ENCODE data around the gene ZNF319.

Gene ZNF319

DNA sequence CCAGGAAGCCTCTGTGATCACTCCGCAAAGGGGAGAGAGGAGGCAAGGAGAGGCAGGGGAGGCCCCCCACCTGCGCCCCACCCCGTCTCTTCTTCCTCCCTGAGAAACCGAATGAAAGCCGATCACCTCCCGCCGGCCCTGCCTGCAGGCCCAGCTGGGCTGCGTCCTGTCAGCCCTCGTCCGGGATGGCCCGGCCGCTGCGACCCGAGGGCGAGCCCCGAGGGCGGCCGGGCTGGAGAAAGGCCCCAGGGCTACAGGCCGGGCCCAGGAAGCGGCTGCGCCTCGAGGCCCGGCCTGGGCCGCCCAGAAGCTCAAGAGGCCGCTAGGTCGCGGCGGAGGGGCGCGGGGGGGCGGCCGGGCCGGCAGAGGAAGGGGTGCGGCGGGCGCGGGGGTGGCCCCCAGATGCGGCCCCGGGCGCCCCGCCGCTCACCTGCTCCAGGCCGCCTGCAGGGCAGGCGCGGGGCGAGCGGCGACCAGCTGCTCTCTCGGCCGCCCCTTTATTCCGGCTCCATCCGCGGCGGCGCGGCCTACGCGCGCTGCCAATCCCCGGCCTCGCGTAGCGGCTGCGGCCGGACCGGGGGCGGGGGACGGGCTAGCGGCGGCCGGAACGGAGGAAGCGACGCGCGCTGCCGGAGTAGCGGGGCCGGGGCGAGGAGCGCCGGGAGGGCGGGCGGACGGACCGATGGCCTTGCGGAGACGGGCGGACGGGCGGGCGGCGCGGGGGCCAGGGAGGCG, at the start of gene ZNF319:
Gene ZNF319, minus strand, starts transcription at position 702 of the 735 bp plus-strand sequence. CDS start 2,407 bp downstream, outside the sequence.
- Histone ChIP-seq H3K27ac (peak within 1 kb of the TSS; percentile 44), H3K27me3 (replicated peaks) (no peaks in the 10 kb centered on the region), H3K36me3 (replicated peaks) (peaks cover 19% of the 10 kb centered on the region), H3K4me3 (ENCODE audit: low read depth, low read length) (peak within 1 kb of the TSS; percentile 89)
- TF ChIP-seq, protein P1, sequence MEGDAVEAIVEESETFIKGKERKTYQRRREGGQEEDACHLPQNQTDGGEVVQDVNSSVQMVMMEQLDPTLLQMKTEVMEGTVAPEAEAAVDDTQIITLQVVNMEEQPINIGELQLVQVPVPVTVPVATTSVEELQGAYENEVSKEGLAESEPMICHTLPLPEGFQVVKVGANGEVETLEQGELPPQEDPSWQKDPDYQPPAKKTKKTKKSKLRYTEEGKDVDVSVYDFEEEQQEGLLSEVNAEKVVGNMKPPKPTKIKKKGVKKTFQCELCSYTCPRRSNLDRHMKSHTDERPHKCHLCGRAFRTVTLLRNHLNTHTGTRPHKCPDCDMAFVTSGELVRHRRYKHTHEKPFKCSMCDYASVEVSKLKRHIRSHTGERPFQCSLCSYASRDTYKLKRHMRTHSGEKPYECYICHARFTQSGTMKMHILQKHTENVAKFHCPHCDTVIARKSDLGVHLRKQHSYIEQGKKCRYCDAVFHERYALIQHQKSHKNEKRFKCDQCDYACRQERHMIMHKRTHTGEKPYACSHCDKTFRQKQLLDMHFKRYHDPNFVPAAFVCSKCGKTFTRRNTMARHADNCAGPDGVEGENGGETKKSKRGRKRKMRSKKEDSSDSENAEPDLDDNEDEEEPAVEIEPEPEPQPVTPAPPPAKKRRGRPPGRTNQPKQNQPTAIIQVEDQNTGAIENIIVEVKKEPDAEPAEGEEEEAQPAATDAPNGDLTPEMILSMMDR (IDR thresholded peaks at IDR 0.05; ENCODE audit: low read depth, low read length, missing control alignments), result no peak
- in situ Hi-C loops (cut with HindIII; ENCODE audit: low pct_ligation_motif_present, low sequenced_read_pairs), result no loop called here
- no peak for DNase-seq

DNA sequence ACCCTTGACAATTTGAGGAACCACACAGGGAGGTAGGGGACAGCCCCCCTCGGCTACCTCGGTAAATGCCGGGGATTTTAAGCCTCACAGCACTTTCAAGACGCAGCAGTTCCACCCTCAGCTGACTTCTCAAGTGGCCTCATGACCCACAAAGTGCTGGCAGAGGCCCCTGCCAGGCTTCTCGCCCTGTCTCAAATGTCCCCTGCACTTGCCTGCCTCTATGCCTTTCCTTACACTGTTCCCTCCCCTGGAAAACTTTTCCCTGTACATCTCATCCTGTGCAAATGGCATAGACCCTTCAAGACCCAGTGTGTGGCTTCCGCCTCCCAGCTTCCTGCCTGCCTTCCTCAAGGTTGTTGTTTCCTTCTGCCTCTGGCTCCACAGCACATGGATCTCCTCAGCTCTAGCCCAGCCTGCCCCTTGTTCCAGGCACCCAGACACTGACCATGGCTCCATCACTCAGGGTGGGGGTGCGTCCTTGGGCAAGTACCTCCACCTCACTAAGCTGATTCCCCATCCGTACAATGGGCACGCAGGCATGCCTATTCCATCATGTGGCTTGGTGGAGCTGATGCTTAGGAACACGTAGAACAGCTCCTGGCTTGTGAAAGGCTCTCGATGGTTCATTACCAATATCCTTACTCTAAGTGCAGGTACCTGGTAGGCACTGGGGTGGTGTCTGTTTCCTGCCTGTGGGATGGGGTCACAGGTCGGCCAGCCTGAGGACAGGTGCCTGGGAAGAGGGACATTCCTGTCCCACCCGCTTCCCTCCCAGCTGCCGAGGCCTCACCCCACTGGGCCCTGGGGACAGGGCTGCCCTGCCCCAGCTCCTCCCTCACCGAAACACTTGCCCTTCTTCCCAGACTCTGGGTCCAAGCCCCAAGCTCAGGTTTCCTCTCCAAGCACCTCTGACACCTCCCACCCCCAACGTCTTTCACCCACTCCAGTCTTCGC, 49.0 kb upstream of the ZNF319 start:
- TF ChIP-seq, protein P1 (IDR thresholded peaks at IDR 0.05; ENCODE audit: low read depth, low read length, missing control alignments), result no peak
- Histone ChIP-seq H3K36me3 (replicated peaks) (no peaks in the 10 kb centered on the region), H3K27me3 (replicated peaks) (no peaks in the 10 kb centered on the region), H3K27ac (no peak overlapping the region), H3K4me3 (ENCODE audit: low read depth, low read length) (no peak overlapping the region)
- DNase-seq, result no peak
- in situ Hi-C loops (cut with HindIII; ENCODE audit: low pct_ligation_motif_present, low sequenced_read_pairs), result no loop called here

DNA sequence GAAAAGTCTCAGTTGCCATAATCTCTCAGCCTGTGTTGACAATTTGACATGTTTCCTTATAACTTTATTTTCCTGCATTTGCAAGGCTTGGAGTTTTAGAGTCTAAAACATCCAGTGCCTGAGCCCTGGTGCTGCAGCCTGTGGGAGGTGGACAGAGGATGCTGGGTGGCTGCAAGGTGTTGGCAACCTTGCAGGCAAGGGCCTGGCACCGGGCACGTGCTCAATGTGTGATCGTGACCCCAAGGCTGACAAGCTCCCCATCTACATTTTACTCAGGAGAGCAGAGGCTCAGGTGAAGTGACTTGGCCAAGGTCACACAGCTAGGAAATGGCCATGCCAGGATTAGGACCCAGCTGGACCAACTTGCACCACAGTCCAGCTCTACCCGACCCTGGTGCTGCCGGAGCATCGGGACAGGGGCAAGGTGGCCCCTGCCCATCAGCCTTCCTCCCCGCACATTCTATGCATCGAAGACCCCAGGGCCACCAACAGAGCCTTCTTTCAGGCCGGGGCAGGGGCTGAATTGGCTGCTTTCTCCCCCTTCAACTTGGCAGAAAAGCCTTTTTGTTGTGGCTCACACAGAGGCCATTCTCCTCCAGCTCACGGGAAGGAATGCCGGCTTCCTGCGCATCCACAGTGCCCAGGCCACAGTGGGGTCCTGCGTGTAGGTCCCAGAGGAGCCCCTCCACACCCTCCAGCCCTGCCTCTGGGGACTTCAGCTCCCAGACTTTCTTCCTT, 48.2 kb upstream of the ZNF319 start:
- H3K4me3 ChIP-seq (ENCODE audit: low read depth, low read length), result no peak overlapping the region
- DNase-seq, result no peak
- no peaks in the 10 kb centered on the region for H3K27me3 ChIP-seq (replicated peaks)
- no peaks in the 10 kb centered on the region for H3K36me3 ChIP-seq (replicated peaks)
- TF ChIP-seq, protein P1 (IDR thresholded peaks at IDR 0.05; ENCODE audit: low read depth, low read length, missing control alignments), result no peak
- in situ Hi-C loops (cut with HindIII; ENCODE audit: low pct_ligation_motif_present, low sequenced_read_pairs), result no loop called here
- H3K27ac ChIP-seq, result no peak overlapping the region

DNA sequence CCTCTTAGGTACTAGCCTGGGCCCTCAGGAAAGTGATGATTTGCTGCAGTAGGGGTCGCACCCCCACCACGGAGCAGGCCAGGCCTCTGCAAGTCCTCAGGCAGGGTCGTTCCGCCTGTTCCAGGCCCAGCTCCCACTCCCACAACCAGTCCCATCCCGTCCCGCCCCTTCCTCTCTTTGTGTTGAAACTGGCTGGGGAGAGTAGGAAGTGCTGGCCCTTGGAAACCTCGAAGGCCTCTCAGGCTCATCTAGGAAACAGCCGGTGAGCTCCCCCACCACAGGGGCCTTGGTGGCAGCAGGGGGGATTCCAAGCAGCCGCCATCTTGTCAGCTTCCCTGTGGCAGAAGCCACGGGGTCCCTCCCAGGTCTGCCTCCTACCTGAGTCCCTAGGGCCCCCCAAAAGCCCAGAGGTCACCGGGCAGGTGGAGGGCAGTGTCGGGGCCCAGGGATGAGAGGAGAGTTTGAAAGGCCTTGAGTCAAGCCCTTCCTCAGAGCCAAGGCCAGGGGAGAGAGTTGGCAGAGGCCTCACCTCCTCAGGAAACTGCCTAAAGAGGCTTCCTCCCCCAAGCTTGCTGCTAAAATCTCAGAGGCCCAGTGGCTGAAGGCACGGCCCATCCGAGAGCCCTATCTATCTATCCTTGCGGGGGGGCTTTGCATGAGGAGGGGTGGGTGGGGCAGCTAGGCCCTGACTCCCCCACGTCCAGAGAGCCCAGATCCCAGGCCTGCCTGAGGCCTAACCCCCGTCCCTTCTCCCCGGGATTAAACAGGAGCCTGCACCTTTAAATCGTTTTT, 47.3 kb upstream of the ZNF319 start:
- Histone ChIP-seq H3K27ac (no peak overlapping the region), H3K4me3 (ENCODE audit: low read depth, low read length) (no peak overlapping the region), H3K27me3 (replicated peaks) (no peaks in the 10 kb centered on the region), H3K36me3 (replicated peaks) (no peaks in the 10 kb centered on the region)
- in situ Hi-C loops (cut with HindIII; ENCODE audit: low pct_ligation_motif_present, low sequenced_read_pairs), result no loop called here
- no peak for DNase-seq
- TF ChIP-seq, protein P1 (IDR thresholded peaks at IDR 0.05; ENCODE audit: low read depth, low read length, missing control alignments), result no peak

DNA sequence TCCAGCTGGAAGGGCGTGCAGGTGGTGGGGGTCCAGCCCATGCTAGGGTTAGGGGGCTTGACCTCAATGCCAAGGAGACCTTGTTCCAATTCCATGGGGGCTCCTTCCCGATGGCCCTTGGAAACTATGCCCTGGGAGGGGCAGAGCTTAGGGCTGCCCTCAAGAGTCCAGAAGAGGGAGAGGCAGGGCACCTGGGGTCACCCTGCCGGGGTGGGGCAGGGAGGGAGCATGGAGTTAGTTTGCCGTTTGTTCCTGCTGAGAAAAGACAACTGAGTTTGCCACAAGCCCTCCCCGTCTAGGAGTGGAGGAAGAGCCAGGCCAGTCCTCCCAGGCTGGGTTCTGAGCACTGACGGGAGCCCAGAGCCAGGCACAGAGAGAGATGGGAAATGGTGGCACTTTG, 46.5 kb upstream of the ZNF319 start:
- H3K4me3 ChIP-seq (ENCODE audit: low read depth, low read length), result no peak overlapping the region
- in situ Hi-C loops (cut with HindIII; ENCODE audit: low pct_ligation_motif_present, low sequenced_read_pairs), result no loop called here
- TF ChIP-seq, protein P1 (IDR thresholded peaks at IDR 0.05; ENCODE audit: low read depth, low read length, missing control alignments), result no peak
- no peak for DNase-seq
- H3K36me3 ChIP-seq (replicated peaks), result no peaks in the 10 kb centered on the region
- no peaks in the 10 kb centered on the region for H3K27me3 ChIP-seq (replicated peaks)
- H3K27ac ChIP-seq, result no peak overlapping the region

Data from brain microvascular endothelial cell (primary cell).